Stimulated activated CD8-positive, alpha-beta memory T cell treated with anti-CD3 and anti-CD28 coated beads, Interleukin-15, amount 100 ng/mL, for 1 hour (primary cell): ENCODE measurements around the gene DUSP2.
"Not testable (repeated sequence)": the region's sequence is repeated elsewhere in the genome, so short reads cannot be mapped to it uniquely, and the experiment has no call there.

Experiments
- DNase-seq: peaks from one replicate; pipeline ENCODE4 v3.0.0-alpha.2; 2020; ENCODE audit warnings: low read depth

The DUSP2 gene

DNA sequence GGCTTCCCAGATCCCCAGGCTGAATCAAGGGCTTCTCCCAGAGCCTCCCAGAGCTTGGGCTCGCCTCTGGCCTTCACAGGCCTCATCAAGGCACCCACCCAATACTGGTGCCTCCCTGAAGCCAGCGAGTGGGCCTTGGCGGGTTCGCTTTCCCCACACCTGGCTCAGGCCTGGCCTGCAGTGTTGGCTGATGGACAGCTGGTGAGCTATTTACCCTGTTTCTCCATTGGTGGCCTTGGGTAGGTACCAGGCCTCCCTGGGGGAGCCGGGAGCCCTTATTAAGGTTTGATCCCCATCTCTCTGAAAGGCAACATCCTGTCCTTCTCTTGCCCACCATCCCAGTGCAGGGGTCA is 18.2 kb upstream of the DUSP2 start:
- DNase-seq = no peak

DNA sequence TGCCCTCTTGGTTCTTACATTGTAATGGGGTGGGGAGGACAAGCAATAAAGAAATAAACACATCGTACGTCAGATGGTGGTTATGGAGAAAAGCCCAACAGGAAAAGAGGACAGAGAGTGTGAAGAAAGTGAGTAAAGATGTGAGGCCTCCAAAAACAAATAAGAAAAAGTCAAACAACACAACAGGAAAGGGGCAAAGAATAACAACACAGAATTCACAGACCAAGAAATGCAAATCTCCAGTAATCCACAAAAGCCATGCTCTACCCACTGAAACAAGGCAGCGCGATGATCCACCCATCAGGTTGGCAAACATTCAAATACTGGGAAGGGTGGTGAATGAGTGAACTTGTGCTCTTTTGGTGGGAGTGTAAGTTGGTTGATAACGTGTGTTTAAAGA is 16.7 kb upstream of the DUSP2 start:
- DNase-seq = no peak

DNA sequence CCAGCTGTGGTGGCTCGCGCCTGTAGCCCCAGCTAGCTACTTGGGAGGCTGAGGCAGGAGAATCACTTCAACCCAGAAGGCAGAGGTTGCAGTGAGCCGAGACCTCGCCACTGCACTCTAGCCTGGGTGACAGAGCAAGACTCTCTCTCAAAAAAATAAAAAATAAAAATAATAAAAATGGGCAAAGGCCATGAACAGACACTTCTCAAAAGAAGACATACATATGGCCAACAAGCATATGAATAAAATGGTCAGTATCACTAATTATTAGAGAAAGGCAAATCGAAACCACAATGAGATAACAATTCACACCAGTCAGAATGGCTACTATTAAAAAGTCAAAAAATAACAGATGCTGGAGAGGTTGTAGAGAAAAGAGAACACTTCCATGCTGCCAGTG is 15.1 kb upstream of the DUSP2 start:
- not testable (repeated sequence) for DNase-seq

DNA sequence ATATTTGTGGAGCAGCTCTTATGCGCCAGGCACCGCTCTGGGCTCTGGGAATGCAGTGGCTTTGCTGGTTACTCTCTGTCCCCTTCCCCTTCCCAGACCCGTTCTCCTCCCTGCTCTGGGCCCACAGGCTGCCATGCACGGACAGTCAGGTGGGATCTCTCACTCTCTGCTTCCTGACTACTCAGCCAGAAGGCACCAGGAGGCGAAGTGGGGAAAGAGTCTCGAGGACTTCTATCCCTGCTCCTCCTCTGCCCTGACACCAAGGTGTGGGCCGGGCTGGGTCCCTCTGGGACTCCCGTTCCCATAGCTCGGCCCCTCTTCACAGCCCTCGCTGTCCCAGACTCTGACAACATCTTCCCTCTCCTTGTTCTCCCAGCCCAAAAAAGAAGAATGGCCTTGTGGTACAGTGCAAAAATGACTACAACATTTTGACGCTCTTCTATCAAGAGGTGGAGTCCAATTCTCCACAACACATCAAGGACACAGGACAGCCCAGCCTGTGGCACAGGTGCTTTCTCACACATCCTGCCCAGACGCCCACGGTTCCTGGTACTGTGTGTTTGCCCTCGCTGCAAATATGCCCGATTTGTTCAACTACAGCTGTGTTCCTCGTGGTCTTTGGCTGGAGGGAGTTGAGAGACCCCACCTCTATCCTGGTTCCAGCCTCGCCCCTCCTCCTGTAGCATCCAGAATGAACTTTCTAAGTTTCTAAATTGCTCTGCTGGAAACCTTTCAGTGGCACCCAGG is 14.0 kb upstream of the DUSP2 start:
- no peak for DNase-seq

DNA sequence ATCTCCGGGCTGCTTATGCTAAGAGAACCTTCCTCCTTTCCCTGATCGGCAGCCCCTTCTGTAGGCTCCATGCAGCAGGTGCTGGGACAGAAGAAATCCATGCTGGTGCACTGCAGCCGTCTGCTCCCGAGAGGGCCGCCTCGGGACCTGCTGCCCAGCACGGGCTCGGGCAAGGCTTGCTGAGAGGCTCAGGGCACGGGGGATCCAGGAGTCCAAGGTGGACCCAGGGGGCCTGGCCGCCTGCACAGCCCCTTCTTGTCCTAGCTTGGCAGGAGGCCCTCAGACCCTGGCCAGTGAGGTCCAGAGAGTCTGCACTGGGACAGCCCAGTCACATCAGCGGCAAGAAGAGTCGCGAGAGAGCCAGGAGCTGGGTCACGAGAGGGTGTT is 13.3 kb upstream of the DUSP2 start:
- DNase-seq = no peak

DNA sequence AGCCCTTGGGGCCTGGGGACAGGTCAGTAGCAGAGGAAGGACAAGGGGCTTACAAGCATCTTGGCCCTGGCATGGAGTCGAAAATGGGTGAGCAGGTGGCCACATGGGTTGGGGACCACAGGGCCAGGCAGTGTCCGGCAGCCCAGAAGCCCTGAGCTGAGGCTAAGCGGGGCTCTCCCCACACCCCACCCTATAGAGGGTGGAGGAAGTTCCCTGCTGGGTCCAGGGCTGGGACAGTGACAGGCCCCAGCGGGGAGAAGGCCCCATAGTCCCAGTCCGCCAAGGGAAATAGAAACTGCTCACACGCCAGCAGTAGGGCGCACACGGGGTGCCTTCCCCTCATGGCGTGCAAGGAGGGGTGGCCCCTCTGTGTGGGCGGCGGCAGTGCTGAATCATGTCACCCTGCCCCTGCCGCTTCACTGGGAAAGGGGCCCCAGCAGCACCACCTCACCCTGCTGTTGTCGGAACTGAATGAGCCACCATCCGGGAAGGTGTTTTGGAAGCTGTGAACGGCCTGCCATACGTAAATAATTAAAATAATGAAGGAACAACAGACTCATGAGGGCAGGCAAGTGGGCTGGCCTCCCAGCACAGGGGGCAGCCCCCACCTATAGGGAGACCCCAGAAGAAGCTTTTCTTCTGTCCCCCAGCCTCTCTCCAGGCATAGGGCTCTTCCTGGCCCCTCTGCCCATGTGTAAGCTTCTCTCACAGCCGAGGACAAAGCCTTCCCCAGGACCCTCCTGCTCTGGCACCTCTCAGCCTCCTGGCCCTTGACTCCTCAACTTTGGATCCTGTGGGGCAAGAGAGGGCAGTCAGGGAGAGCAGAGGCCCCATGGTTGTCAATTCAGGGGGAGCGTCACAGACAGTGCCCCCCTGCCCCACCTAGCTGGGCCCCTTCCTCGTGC is 12.7 kb upstream of the DUSP2 start:
- DNase-seq = no peak

DNA sequence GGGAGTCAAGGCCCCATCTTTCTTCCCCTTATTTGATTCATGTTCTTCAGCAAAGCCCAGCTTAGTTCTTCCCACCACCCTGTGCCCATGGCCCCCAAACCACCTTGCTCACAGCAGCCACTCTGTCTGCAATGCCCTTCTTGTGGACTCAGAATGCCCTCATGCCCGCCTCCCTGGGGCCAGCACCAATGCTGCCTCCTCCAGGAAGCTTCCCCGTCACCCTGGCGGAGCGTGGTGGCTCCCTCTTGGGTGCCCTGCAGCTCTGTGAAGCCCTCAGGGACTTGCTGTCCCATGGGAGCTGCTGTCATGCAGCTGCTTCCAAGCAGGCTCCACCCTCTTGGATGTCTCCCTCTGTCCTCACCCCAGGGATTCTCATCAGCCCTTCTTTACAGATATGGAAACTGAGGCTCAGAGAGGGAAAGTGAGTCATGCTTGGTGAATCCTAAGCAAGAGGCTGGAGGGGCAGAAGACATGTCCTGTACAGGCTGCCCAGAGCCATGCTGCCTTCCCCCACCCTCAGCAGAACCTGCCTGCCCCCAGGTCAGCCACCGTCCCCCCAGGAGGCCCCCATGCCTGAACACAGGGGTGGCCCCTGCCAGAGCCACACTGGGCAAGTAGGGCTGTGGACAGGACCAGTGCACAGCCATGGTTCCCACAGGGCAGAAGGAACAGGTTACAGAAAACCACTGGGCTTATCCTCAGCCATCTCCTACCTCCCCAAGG is 11.8 kb upstream of the DUSP2 start:
- DNase-seq = no peak

DNA sequence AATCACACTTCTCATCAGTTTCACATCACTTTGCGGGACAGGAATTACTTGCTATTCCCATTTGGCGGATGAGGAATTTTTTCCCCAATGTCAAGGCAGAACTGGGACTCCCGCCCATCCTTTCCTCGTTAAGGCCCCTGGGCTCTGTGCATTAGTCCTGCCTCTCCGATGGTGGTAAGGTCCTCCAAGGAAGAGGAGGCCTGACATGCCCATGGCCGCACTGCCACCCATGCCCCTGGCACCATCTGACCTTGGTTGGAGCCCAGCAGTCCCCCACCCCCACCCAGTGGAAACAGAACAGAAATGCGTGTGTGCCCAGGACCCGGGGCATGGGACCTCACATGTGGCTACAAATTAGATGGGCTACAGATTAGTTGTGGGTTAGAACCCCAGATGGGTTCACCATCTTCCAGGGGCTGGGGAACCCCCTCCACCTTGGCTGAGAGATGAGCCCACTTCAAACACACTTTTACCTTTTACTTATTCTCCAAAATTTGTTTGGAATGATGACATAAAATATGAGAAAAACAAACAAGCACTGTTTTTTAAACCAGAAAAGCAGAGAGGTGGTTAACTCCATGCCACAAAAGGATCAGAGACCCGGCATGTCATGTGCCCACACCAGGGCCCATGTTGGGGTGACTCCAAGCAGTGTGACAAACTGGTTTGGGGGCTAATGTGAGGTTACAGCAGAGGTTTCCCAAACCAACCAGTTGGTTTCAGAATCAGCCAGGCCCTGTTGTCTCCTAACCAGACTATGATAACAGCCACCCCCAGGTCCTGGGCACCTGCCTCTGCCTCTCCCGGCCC is 11.0 kb upstream of the DUSP2 start:
- no peak for DNase-seq

DNA sequence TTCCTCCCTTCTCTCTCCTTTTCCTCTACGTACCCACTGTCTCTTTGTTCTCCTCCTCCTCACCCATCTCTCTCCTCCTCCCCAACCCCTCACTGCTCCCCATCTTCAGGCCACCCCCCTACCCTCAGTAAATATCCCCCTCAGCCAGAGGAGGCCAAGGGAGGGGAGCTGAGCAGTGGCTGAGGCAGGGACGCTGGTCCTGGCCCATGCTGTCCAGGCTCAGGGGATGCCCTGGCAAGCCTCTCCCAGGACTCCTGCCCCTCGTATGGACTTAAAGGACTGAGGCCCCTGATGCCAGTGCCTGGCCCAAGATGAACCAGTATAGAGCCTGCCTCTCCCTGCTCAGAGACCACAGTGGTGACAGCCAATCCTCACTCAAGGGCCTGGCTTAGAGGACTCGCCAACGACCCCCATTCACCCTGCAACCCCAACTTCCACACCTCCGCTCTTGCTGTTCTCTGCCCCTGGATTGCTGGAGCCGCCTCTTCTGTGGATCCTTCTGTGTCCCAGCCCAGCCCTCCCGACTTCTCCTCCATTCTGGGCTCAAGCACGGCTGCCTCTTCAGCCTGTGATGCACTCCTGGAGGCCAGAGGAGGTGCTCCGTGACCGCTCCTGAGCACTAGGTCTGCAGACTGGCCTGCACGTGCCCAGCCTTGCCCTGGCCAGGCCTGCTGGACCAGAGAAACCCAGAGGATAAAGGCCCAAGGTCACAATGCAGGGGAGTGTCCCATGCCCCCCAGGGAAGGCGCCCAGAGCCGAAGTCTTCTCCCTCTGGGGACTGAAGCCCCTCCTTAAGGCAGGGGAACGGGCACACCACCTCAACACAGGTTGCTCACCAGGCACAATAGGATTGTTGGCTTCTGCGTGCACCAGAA is 9.5 kb upstream of the DUSP2 start:
- DNase-seq = no peak

DNA sequence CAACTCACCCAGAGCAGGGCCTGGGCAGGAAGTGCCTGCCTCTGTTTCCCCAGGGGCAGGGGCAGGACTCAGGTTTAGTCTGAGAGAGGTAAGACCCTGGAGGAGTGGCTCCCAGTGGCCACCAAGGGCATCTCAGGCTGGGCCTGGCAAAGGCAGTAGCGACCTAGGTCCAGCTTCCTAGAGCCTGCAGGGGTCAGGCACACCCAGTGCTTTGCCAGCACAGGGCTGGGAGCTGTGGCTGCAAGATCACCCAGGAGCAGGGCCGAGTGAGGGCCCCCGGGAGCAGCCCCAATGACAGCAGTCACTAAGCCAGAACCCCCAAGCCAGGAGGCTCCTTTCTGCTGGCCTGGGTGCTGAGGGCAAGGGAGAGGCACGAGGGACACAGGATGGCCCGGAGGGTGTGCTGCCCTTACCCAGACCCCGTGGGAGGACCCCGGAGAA is 8.8 kb upstream of the DUSP2 start:
- DNase-seq = no peak

DNA sequence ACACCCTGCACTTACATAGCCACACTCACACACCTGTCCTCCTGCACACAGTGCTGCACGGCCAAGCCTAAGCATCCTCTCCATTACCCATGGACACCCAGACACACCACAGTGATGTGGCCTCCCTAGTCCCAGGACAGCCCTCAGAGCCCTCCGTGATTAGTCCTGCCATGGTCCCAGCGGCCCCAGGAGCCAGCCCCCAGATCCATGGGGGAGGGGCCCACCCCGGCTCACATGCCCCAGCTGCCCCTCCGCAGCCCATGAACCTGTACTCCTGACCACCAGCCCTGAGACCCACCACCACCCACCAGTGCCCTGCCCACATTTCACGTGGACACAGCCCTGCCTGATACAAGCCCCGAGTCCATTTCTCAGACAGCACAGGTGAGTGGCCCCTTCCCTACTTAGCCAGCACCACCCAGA is 8.1 kb upstream of the DUSP2 start:
- no peak for DNase-seq

DNA sequence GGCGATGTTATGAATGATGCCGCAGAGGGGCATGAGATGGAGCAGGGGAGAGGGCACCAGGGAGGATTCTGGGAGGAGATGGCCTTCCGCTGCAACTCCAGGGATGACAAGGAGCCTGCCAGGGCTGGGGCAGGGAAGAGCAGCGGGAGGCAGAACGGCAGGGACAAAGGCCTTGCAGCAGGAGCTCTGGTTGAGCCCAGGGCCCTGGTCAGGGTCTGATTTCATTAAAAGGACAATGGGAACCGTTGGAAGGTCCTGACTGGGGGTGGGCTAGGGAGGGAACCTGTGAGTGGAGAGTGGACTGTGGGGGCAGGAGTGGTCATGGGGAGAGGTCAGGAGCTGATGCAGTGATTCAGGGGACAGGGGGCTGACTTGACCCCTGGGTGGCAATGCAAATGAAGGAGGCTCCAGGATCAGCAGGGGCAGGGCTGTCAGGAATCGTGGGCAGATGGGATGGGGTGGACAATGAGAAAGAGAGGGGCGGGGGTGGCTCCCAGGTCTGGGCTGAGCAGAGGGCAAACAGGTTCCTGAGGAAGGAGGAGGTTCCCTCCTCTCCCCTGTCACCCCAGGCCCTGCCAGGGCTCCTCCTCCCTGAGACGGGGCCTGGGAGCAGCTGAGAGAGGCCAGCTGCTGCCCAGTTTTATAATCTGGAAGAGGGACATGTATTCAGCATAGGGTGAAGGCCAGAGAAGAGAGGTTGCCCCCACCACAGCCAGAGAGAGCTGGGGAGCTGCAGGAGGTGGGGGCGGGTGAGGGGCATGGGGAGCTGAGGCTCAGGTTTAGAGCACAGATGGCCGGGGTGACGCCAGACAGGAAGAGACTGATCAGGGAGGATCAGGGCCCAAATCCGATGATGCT is 7.3 kb upstream of the DUSP2 start:
- no peak for DNase-seq

DNA sequence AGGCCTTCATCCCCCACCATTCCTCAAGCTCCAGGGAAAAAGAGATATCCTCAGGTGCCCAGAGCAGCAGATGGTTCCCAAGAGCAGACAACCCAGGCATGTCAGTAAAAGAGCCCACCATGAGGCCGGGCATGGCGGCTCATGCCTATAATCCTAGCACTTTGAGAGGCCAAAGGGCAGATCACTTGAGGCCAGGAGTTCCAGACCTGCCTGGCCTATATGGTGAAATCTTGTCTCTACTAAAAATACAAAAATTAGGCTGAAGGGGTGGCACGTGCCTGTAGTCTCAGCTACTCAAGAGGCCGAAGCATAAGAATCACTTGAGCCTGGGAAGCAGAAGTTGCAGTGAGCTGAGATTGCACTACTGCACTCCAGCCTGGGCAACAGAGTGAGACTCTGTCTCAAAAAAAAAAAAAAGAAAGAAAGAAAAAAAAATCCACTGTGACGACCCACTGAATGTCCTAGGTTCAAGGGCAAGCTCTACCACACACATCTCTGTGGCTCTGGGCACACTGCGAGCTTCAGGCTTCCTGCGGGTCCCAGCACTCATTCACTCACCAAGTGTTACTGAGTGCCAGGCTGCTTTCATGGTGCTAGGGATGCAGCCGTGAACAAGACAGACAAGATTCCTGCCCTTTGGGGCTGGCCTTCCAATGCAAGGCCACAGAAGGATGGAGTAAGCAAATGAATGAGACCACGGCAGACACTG is 6.5 kb upstream of the DUSP2 start:
- no peak for DNase-seq

DNA sequence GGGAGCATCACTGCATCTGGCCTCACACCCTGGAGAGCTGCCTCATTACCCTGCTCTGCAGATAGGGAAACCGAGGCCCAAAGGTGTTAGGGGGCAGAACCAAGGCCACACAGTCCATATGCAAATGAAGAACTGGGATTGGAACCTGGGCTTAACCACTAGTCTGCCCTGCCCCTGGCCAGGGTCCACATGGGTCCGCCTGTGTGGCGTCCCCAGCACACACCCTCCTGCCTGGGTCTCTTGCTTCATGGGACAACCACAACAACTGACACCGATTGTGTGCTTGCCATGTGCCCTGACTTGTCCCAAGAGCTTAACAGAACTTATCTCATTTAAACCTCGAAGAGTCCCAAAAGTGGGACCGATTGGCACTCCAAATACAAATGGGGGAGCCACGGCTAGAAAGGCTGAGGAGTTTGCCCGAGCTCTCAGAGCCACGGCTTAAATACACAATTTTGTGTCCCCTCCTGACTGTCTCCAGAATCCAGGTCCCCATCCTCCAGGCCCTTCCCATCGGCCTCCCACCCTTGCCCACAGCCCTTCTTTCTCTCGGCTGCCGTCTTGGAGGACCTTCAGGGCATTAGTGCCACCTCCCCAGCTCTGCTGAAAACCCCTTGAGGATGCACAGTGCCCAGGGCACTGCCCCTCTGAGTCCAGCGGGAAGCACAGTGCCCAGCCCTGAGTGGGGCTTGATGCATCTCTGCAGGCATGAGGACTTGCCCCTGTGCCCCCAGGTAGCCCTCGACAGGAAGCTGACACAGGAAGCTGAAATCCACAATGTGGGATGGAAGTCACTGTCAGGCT is 5.8 kb upstream of the DUSP2 start:
- DNase-seq = no peak

DNA sequence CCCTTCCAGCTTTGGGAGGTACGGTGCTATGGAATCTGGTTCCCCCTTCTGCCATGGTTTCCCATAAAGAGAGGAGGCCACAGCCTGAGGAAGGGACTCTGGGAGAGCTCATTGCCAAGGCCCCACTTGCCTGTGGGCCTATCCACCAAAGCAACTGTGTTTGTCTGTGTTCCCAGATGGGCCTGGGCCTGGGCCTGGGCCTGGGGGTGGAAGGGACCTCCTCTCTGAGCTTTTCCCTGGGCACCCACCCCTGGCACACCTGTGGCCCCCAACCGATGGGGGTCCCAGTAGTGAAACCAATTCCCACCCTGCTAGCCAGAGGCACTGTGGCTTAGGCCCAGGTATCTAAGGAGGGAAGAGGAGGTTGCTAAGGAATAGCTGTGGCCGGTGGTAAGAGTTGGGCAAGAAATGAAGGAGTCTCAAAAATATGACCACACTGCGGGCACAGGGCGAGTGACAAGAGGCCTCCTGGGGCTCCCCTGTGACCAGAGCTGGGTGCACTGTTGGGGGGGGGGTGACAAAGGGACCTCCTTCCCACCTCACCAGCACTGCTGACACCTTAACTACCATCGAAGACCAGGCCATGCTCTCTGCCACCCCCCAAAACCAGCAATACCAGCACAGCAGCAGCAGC is 4.9 kb upstream of the DUSP2 start:
- DNase-seq = no peak

DNA sequence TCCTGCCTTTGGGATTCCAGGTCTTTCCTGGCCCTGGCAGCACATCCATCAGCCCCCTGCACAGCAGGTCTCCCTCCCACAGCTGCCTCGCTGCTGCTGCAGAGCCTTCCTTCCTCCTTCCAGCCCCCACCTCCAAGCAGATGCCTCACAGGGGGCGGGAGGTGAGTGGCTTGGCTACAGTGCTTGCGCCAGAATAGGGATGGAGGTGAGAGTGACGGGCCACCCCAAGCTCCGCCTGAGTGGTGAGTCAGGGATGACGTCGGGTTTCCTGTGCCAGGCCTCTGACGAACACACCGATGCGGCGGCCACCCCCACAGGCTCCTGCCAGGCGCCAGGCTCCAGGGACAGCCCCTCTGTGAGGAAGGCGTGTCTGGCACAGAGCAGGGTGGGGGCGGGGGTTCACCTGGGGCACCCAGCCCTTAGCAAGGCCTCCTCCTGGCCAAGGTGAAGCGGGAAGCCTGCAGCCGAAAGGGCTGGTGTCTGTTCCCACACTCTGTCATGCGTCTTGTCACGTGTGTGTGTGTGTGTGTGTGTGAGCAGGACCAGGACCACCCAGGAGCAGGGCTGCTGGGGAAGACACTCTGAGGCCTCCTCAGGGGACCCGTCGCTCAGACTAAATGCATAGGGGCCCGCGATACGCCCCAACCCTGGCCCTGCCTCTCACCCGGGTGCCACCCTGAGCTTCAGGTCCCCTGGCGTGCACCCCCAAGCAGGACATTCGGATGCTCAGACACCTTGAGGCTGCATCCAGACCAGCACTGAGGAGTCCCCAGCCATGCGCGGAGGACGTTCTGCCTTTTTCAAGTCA is 3.4 kb upstream of the DUSP2 start:
- peak; percentile 86 for DNase-seq

DNA sequence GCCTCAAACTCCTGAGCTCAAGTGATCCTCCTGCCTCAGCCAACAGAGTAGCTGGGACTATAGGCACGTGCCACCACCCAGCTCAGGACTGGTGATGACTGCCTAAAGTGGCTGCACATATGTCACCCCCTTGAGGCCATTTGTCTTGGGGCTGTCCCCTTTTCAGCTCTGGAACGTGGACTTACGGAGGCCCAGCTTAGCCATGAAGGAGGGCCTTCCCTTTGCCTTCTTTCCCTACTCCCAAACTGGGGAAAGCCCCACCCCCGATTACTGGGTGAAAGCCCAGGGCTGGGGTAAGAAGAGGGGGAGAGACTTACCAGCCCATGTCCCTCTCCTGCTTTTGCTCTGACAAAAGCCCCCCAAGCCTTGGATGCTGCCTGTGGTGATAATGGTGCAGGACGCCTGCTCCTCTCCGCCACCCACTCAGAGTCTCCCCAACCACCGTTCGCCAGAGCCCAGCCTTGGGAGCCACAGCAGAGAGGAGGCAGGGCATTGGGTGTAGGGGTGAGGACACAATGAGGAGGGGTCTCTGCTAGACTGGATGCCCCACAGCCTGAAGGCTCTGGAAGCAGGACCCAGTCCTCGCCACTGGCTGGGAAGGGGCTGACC is 2.5 kb upstream of the DUSP2 start:
- no peak for DNase-seq
